Measurements from ENCODE around the gene PAK4. TPM values are rescaled to one million over a fixed set of nuclear protein-coding genes. Genes with fewer than 3 reads are reported as not detected.
A peak's percentile ranks its signal among the peaks of the same experiment; 100 is the strongest.

PAK4 gene
- total RNA-seq, 1 donor from 2014 or later = 88.2 TPM

GRCh38 chr19:39146686-39147450, 21.3 kb downstream of the PAK4 start:
- DNase-seq (ENCODE audit: low spot score) = no peak

- DNase-seq (ENCODE audit: low spot score) = no peak
These were observed 21.9 kb downstream of the PAK4 start for GRCh38 chr19:39147480-39147879.

GRCh38 chr19:39148939-39149529, 23.4 kb downstream of the PAK4 start:
- no peak for DNase-seq (ENCODE audit: low spot score)

GRCh38 chr19:39150235-39150634, 24.6 kb downstream of the PAK4 start:
- no peak for DNase-seq (ENCODE audit: low spot score)

GRCh38 chr19:39150807-39151600, 25.4 kb downstream of the PAK4 start:
- no peak for DNase-seq (ENCODE audit: low spot score)

- DNase-seq (ENCODE audit: low spot score) = no peak
These were observed 26.5 kb downstream of the PAK4 start for GRCh38 chr19:39152066-39152465.

- no peak for DNase-seq (ENCODE audit: low spot score)
These were observed 28.6 kb downstream of the PAK4 start for GRCh38 chr19:39154100-39154628.

- peak; percentile 89 for DNase-seq (ENCODE audit: low spot score)
These were observed 29.1 kb downstream of the PAK4 start for GRCh38 chr19:39154629-39155100.

GRCh38 chr19:39155114-39155700, 29.6 kb downstream of the PAK4 start:
- DNase-seq (ENCODE audit: low spot score) = no peak

- DNase-seq (ENCODE audit: low spot score) = no peak
These were observed 30.2 kb downstream of the PAK4 start for GRCh38 chr19:39155741-39156140.

- no peak for DNase-seq (ENCODE audit: low spot score)
These were observed 31.0 kb downstream of the PAK4 start for GRCh38 chr19:39156326-39157230.

GRCh38 chr19:39157275-39157996, 31.9 kb downstream of the PAK4 start:
- DNase-seq (ENCODE audit: low spot score) = no peak

GRCh38 chr19:39157997-39158389, 32.4 kb downstream of the PAK4 start:
- no peak for DNase-seq (ENCODE audit: low spot score)

- DNase-seq (ENCODE audit: low spot score) = no peak
These were observed 33.2 kb downstream of the PAK4 start for GRCh38 chr19:39158646-39159260.

GRCh38 chr19:39160523-39160861, 34.9 kb downstream of the PAK4 start:
- DNase-seq (ENCODE audit: low spot score) = peak; percentile 79

- no peak for DNase-seq (ENCODE audit: low spot score)
These were observed 35.5 kb downstream of the PAK4 start for GRCh38 chr19:39160889-39161672.

- DNase-seq (ENCODE audit: low spot score) = no peak
These were observed 37.0 kb downstream of the PAK4 start for GRCh38 chr19:39162441-39163043.

GRCh38 chr19:39163621-39164020, 38.0 kb downstream of the PAK4 start:
- no peak for DNase-seq (ENCODE audit: low spot score)

GRCh38 chr19:39164289-39164688, 38.7 kb downstream of the PAK4 start:
- no peak for DNase-seq (ENCODE audit: low spot score)

Measured in ureter (tissue), 1 donor.